SK-N-SH treated with all-trans-retinoic acid at 6 μM for 48 hours (cell line): Measurements from ENCODE around the gene C8A.

Source experiments
- ATAC-seq: fragments of 200-7000 bp; cut with Tn5 transposase; 3 replicates; pipeline ENCODE4 v1.9.1; 2020; ENCODE audit warnings: mild to moderate bottlenecking, moderate library complexity
- ARNTL ChIP-seq: fragments of 450-650 bp; formaldehyde crosslinking; IDR thresholded peaks from 2 replicates; pipeline ENCODE4 v1.5.0; 2020; ENCODE audit warnings: low read depth, mild to moderate bottlenecking, moderate library complexity, borderline replicate concordance
- BACH2 ChIP-seq: fragments of 250-450 bp; sonication (Bioruptor Pico); IDR thresholded peaks from 2 replicates; pipeline ENCODE4 v1.9.0; 2021; ENCODE audit warnings: mild to moderate bottlenecking, borderline replicate concordance
- CSDC2 ChIP-seq: fragments of 250-450 bp; sonication (Bioruptor Pico); IDR thresholded peaks from 2 replicates; pipeline ENCODE4 v1.5.0; 2020; ENCODE audit warnings: mild to moderate bottlenecking, moderate library complexity
- ESRRG ChIP-seq: fragments of 250-450 bp; sonication (Bioruptor Pico); IDR thresholded peaks from 2 replicates; pipeline ENCODE4 v1.6.1; 2021; ENCODE audit warnings: mild to moderate bottlenecking
- GLIS3 ChIP-seq: fragments of 250-450 bp; sonication (Bioruptor Pico); IDR thresholded peaks from 2 replicates; pipeline ENCODE4 v1.5.0; 2020; ENCODE audit warnings: mild to moderate bottlenecking, moderate library complexity
- ISL1 ChIP-seq: fragments of 250-450 bp; sonication (Bioruptor Pico); IDR thresholded peaks from 2 replicates; pipeline ENCODE4 v2.1.2; 2022; ENCODE audit warnings: mild to moderate bottlenecking, moderate library complexity
- OSR1 ChIP-seq: fragments of 250-450 bp; sonication (Bioruptor Pico); IDR thresholded peaks from 2 replicates; pipeline ENCODE4 v1.8.0; 2022; ENCODE audit warnings: moderate library complexity, mild to moderate bottlenecking, inconsistent platforms
- POU6F1 ChIP-seq: fragments of 250-450 bp; sonication (Bioruptor Pico); IDR thresholded peaks from 2 replicates; pipeline ENCODE4 v1.8.0; 2021; ENCODE audit warnings: low read depth, mild to moderate bottlenecking, moderate library complexity, borderline replicate concordance
- PPARA ChIP-seq: fragments of 250-450 bp; sonication (Bioruptor Pico); IDR thresholded peaks from 2 replicates; pipeline ENCODE4 v1.5.0; 2020; ENCODE audit warnings: mild to moderate bottlenecking, borderline replicate concordance
- RARB ChIP-seq: fragments of 250-450 bp; sonication (Bioruptor Pico); IDR thresholded peaks from 2 replicates; pipeline ENCODE4 v1.8.0; 2021; ENCODE audit warnings: mild to moderate bottlenecking, moderate library complexity
- SNAI2 ChIP-seq: fragments of 250-450 bp; sonication (Bioruptor Pico); IDR thresholded peaks from 2 replicates; pipeline ENCODE4 v1.5.0; 2020; ENCODE audit warnings: mild to moderate bottlenecking, moderate library complexity
- TCF4 ChIP-seq: fragments of 250-450 bp; sonication (Bioruptor Pico); IDR thresholded peaks from 2 replicates; pipeline ENCODE4 v1.8.0; 2021; ENCODE audit warnings: mild to moderate bottlenecking, moderate library complexity, borderline replicate concordance
- TOX ChIP-seq: fragments of 250-450 bp; sonication (Bioruptor Pico); IDR thresholded peaks from 2 replicates; pipeline ENCODE4 v1.8.0; 2021; ENCODE audit warnings: mild to moderate bottlenecking, moderate library complexity, borderline replicate concordance
- ZC3H10 ChIP-seq: fragments of 250-450 bp; sonication (Bioruptor Pico); IDR thresholded peaks from 2 replicates; pipeline ENCODE4 v1.5.1; 2021; ENCODE audit warnings: mild to moderate bottlenecking, moderate library complexity
- ZFP3 ChIP-seq: fragments of 250-450 bp; sonication (Bioruptor Pico); IDR thresholded peaks from 2 replicates; pipeline ENCODE4 v1.5.0; 2020; ENCODE audit warnings: mild to moderate bottlenecking, moderate library complexity
- ZFP30 ChIP-seq: fragments of 450-650 bp; formaldehyde crosslinking; IDR thresholded peaks from 2 replicates; pipeline ENCODE4 v1.5.0; 2022; ENCODE audit warnings: mild to moderate bottlenecking, moderate library complexity
- ZNF565 ChIP-seq: fragments of 450-650 bp; formaldehyde crosslinking; conservative IDR thresholded peaks from 2 replicates; pipeline ENCODE4 v1.5.0; 2020; ENCODE audit warnings: low read depth, mild to moderate bottlenecking, moderate library complexity
- ZNF70 ChIP-seq: fragments of 450-650 bp; formaldehyde crosslinking; IDR thresholded peaks from 2 replicates; pipeline ENCODE4 v1.5.0; 2020; ENCODE audit warnings: mild to moderate bottlenecking, moderate library complexity
- ZNF8 ChIP-seq: fragments of 450-650 bp; formaldehyde crosslinking; IDR thresholded peaks from 2 replicates; pipeline ENCODE4 v1.5.0; 2020; ENCODE audit warnings: mild to moderate bottlenecking, moderate library complexity
- TF ChIP-seq, protein P1 (sequence below): fragments of 250-450 bp; sonication (Bioruptor Pico); IDR thresholded peaks from 2 replicates; pipeline ENCODE4 v1.5.0; 2020; ENCODE audit warnings: mild to moderate bottlenecking, moderate library complexity
- TF ChIP-seq, protein P2 (sequence below): fragments of 250-450 bp; sonication (Bioruptor Pico); IDR thresholded peaks from 2 replicates; pipeline ENCODE4 v1.8.0; 2020; ENCODE audit warnings: mild to moderate bottlenecking, moderate library complexity, borderline replicate concordance
- TF ChIP-seq, protein P3 (sequence below): fragments of 250-450 bp; sonication (Bioruptor Pico); IDR thresholded peaks from 2 replicates; pipeline ENCODE4 v1.5.1; 2021; ENCODE audit warnings: mild to moderate bottlenecking, moderate library complexity
- TF ChIP-seq, protein P4 (sequence below): fragments of 250-450 bp; sonication (Bioruptor Pico); IDR thresholded peaks from 2 replicates; pipeline ENCODE4 v1.5.1; 2020; ENCODE audit warnings: low read depth, mild to moderate bottlenecking, moderate library complexity

The C8A gene

GRCh38 chr1:56836359-56836758 is 18.2 kb upstream of the C8A start:
- no peak for ATAC-seq
- no peak for TF ChIP-seq RARB (CRISPR knock-in tag)
- no peak for TF ChIP-seq POU6F1 (CRISPR knock-in tag)
- TF ChIP-seq ZC3H10 = no peak
- TF ChIP-seq PPARA (CRISPR knock-in tag) = no peak
- no peak for TF ChIP-seq ISL1 (CRISPR knock-in tag)
- TF ChIP-seq, all 23 proteins: peak for 0

DNA sequence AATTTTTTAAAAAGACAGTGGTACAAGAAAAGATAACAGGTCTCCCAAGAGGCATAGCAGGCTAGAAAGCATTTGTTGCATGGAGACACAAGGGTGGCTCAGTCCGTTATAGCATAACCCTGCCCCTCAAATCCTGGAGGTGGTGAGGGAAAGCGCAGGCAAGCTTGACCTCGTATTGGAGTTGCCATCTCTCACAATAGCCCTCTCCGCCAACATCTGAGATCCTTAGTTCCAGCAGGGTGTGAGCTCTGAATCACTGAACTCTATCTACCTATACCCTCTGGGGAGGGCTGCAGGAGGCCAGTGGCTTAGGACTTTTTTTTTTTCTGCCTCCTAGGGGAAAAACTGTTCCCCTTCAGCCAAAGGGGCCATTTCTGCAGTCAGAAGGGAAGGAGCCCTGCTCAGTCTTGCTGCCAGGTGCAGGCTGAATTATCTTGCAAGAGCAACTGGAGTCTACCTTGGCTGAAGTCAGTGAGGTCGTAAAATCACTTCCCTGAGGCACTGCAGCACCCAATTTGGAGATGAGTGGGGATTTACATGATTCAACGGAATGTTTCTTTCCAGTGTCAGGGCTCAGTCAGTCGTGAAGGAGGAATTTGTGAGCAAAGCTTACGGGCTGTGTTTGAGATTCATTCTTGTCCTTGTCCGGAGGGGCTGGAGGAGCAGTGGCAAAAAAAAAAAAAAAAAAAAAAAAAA is 17.2 kb upstream of the C8A start:
- no peak for ATAC-seq
- TF ChIP-seq BACH2 = no peak
- no peak for TF ChIP-seq ZNF70 (CRISPR knock-in tag)
- no peak for TF ChIP-seq ZNF565
- TF ChIP-seq SNAI2 = no peak
- no peak for TF ChIP-seq ISL1 (CRISPR knock-in tag)
- TF ChIP-seq TCF4 (CRISPR knock-in tag) = no peak
- no peak for TF ChIP-seq ZFP3 (CRISPR knock-in tag)
- no peak for TF ChIP-seq ARNTL (CRISPR knock-in tag)
- TF ChIP-seq RARB (CRISPR knock-in tag) = no peak
- TF ChIP-seq, protein P1, sequence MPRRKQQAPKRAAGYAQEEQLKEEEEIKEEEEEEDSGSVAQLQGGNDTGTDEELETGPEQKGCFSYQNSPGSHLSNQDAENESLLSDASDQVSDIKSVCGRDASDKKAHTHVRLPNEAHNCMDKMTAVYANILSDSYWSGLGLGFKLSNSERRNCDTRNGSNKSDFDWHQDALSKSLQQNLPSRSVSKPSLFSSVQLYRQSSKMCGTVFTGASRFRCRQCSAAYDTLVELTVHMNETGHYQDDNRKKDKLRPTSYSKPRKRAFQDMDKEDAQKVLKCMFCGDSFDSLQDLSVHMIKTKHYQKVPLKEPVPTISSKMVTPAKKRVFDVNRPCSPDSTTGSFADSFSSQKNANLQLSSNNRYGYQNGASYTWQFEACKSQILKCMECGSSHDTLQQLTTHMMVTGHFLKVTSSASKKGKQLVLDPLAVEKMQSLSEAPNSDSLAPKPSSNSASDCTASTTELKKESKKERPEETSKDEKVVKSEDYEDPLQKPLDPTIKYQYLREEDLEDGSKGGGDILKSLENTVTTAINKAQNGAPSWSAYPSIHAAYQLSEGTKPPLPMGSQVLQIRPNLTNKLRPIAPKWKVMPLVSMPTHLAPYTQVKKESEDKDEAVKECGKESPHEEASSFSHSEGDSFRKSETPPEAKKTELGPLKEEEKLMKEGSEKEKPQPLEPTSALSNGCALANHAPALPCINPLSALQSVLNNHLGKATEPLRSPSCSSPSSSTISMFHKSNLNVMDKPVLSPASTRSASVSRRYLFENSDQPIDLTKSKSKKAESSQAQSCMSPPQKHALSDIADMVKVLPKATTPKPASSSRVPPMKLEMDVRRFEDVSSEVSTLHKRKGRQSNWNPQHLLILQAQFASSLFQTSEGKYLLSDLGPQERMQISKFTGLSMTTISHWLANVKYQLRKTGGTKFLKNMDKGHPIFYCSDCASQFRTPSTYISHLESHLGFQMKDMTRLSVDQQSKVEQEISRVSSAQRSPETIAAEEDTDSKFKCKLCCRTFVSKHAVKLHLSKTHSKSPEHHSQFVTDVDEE = no peak
- no peak for TF ChIP-seq PPARA (CRISPR knock-in tag)
- no peak for TF ChIP-seq TOX (CRISPR knock-in tag)
- TF ChIP-seq OSR1 (CRISPR knock-in tag) = no peak
- TF ChIP-seq ZC3H10 = no peak
- TF ChIP-seq, protein P2, sequence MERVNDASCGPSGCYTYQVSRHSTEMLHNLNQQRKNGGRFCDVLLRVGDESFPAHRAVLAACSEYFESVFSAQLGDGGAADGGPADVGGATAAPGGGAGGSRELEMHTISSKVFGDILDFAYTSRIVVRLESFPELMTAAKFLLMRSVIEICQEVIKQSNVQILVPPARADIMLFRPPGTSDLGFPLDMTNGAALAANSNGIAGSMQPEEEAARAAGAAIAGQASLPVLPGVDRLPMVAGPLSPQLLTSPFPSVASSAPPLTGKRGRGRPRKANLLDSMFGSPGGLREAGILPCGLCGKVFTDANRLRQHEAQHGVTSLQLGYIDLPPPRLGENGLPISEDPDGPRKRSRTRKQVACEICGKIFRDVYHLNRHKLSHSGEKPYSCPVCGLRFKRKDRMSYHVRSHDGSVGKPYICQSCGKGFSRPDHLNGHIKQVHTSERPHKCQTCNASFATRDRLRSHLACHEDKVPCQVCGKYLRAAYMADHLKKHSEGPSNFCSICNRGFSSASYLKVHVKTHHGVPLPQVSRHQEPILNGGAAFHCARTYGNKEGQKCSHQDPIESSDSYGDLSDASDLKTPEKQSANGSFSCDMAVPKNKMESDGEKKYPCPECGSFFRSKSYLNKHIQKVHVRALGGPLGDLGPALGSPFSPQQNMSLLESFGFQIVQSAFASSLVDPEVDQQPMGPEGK (CRISPR knock-in tag) = no peak
- no peak for TF ChIP-seq ZFP30
- TF ChIP-seq, protein P3, sequence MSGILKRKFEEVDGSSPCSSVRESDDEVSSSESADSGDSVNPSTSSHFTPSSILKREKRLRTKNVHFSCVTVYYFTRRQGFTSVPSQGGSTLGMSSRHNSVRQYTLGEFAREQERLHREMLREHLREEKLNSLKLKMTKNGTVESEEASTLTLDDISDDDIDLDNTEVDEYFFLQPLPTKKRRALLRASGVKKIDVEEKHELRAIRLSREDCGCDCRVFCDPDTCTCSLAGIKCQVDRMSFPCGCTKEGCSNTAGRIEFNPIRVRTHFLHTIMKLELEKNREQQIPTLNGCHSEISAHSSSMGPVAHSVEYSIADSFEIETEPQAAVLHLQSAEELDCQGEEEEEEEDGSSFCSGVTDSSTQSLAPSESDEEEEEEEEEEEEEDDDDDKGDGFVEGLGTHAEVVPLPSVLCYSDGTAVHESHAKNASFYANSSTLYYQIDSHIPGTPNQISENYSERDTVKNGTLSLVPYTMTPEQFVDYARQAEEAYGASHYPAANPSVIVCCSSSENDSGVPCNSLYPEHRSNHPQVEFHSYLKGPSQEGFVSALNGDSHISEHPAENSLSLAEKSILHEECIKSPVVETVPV (CRISPR knock-in tag) = no peak
- no peak for TF ChIP-seq GLIS3 (CRISPR knock-in tag)
- TF ChIP-seq, protein P4, sequence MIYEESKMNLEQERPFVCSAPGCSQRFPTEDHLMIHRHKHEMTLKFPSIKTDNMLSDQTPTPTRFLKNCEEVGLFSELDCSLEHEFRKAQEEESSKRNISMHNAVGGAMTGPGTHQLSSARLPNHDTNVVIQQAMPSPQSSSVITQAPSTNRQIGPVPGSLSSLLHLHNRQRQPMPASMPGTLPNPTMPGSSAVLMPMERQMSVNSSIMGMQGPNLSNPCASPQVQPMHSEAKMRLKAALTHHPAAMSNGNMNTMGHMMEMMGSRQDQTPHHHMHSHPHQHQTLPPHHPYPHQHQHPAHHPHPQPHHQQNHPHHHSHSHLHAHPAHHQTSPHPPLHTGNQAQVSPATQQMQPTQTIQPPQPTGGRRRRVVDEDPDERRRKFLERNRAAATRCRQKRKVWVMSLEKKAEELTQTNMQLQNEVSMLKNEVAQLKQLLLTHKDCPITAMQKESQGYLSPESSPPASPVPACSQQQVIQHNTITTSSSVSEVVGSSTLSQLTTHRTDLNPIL (CRISPR knock-in tag) = no peak
- TF ChIP-seq ZNF8 = no peak

DNA sequence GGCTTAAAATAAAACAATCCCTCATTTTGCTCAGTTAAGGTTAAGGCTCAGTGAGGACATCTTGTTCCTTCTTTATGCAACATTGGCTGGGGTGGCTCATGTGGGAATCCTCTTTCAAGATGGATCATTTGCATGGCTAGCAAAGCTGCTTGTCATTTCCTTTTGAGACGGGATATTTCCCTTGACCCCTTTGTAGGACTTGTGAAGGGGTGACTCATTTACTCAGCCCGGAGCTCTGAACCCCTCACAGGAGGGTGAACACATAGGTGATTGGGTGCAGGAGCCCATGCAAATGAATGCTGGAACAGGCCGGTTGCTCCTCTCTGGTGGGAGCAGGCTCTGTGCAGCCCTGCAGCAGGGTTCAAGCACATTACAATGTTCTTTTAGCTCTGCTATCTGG is 15.8 kb upstream of the C8A start:
- TF ChIP-seq RARB (CRISPR knock-in tag) (no peak), PPARA (CRISPR knock-in tag) (no peak), GLIS3 (CRISPR knock-in tag) (no peak), ZFP3 (CRISPR knock-in tag) (no peak), OSR1 (CRISPR knock-in tag) (no peak), ISL1 (CRISPR knock-in tag) (no peak), ESRRG (CRISPR knock-in tag) (no peak), ZC3H10 (no peak), POU6F1 (CRISPR knock-in tag) (no peak), ZNF70 (CRISPR knock-in tag) (no peak), CSDC2 (CRISPR knock-in tag) (no peak), ZNF8 (no peak)
- TF ChIP-seq, protein P3 (CRISPR knock-in tag) = no peak
- no peak for ATAC-seq
